ENCODE measurements around the gene RNU6-9. TPM values are rescaled to one million over a fixed set of nuclear protein-coding genes. Genes with fewer than 3 reads are reported as not detected.

RNU6-9 gene
- total and polyA plus RNA-seq, 8 donors: not detected

DNA sequence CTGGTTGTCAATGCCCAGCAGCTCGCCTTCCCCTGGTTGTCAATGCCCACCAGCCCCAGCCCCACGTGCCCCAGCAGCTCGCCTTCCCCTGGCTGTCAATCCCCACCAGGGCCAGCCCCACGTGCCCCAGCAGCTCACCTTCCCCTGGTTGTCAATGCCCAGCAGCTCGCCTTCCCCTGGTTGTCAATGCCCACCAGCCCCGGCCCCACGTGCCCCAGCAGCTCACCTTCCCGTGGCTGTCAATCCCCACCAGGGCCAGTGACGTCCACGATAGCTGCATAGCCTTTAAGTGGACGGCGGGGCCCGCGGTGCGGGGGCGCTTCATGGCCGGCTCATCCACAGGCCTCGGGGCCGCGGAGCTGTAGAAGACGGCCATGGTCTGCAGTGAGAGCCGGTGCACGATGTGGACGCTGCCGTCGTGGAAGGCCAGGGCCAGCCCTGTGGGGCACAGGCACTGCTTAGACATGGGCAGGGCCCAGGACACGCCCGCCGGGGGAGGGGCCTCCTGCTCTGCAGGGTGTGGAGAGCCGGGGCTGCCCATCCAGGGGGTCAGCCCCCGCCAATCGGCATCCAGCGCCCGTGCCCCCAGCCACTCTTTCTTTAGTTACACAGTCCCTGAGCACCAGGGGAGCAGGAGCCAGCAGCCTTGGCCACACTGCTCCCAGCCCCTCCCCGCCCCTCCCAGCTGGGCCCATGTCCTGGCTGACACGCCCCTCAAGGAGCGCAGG is 13.4 kb upstream of the RNU6-9 start:
- Histone ChIP-seq H3K4me3 (no peak overlapping the region), H3K4me1 (no peaks in the 10 kb centered on the region), H3K36me3 (peaks cover 0 to 46% (median 12%) of the 10 kb centered on the region in 3 donors), H3K27ac (no peak overlapping the region), H3K9me3 (no peaks in the 10 kb centered on the region), H3K27me3 (no peaks in the 10 kb centered on the region)
- no peak for FAIRE-seq
- intact Hi-C loops (cut with DNase I): no loop called here
- peak in 1 of 6 donors; percentile 86 for DNase-seq
- TF ChIP-seq, protein P1, sequence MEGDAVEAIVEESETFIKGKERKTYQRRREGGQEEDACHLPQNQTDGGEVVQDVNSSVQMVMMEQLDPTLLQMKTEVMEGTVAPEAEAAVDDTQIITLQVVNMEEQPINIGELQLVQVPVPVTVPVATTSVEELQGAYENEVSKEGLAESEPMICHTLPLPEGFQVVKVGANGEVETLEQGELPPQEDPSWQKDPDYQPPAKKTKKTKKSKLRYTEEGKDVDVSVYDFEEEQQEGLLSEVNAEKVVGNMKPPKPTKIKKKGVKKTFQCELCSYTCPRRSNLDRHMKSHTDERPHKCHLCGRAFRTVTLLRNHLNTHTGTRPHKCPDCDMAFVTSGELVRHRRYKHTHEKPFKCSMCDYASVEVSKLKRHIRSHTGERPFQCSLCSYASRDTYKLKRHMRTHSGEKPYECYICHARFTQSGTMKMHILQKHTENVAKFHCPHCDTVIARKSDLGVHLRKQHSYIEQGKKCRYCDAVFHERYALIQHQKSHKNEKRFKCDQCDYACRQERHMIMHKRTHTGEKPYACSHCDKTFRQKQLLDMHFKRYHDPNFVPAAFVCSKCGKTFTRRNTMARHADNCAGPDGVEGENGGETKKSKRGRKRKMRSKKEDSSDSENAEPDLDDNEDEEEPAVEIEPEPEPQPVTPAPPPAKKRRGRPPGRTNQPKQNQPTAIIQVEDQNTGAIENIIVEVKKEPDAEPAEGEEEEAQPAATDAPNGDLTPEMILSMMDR (IDR thresholded peaks at IDR 0.05): no peak
- no peak for ATAC-seq
- 87 to 90% methylated on average over 34 to 37 of the region's 37 CpGs for WGBS, 2 donors

DNA sequence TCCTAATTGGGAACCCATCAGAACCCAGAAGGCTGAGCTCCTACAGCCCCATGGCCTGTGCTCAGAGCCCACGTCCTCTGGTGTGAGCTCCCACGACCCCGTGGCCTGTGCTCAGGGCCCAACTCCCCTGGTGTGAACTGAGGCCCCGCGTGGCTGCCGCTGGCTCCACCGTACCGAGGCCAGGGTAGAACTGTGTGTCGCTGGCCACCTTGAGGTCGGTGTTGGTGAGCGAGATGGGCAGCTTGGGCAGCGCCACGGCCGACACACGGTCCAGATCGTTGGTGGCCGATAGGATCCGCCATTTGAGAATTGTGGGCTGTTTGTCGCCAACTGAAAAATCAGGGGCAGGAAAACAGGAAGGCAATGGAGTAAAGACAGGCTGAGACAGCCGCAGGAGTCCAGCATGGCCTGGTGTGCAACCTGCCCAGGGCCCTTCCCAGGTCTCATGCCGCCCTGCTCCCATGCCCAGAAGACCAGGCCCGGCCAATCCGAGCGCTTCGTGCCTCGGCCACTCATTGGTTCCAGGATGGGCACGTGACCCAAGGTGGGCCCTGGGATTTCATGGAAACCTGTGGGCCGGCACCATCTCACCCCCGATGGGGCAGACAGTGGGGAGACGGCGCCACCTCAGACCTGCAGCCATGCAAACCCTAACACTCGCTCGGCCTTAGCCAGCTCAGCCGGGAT is 11.8 kb upstream of the RNU6-9 start:
- no peak for ATAC-seq
- Histone ChIP-seq H3K4me1 (no peaks in the 10 kb centered on the region), H3K36me3 (peaks cover 0 to 53% (median 12%) of the 10 kb centered on the region in 3 donors), H3K27ac (no peak overlapping the region), H3K9me3 (no peaks in the 10 kb centered on the region), H3K4me3 (no peak overlapping the region), H3K27me3 (no peaks in the 10 kb centered on the region)
- TF ChIP-seq, protein P1 (IDR thresholded peaks at IDR 0.05): no peak
- DNase-seq: peak in 1 of 6 donors; percentile 54
- FAIRE-seq: no peak
- WGBS, 2 donors: 98% methylated on average over 34 of the region's 34 CpGs
- intact Hi-C loops (cut with DNase I): no loop called here

DNA sequence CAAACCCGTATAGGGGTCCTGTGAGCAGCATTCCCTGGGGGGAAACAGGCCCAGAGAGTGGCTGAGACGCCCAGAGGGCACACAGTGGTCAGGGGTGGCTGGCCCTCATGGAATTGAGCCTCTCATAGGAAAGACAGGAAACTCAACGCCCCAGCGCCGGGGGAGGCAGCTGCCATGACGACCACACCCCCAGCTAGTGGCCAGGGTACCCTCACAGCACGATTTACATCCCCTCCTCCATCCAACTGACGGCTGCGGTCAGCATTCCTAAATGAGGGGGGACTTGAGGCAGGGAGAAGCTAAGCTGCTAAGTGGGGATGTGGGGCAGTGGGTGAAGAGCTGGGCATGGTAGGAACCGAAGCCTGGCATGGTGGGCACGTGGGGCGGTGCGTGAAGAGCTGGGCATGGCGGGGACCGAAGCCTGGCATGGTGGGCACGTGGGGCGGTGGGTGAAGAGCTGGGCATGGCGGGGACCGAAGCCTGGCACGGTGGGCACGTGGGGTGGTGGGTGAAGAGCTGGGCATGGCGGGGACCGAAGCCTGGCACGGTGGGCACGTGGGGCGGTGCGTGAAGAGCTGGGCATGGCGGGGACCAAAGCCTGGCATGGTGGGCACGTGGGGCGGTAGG is 10.3 kb upstream of the RNU6-9 start:
- DNase-seq: peak in 1 of 6 donors; percentile 58
- H3K9me3 ChIP-seq: no peaks in the 10 kb centered on the region
- no peaks in the 10 kb centered on the region for H3K4me1 ChIP-seq
- no peak overlapping the region for H3K27ac ChIP-seq
- peaks cover 0 to 51% (median 12%) of the 10 kb centered on the region in 3 donors for H3K36me3 ChIP-seq
- TF ChIP-seq, protein P1 (IDR thresholded peaks at IDR 0.05): no peak
- H3K4me3 ChIP-seq: no peak overlapping the region
- no peaks in the 10 kb centered on the region for H3K27me3 ChIP-seq
- no peak for ATAC-seq
- 95 to 96% methylated on average over 22 to 24 of the region's 30 CpGs for WGBS, 2 donors
- FAIRE-seq: no peak
- intact Hi-C loops (cut with DNase I): no loop called here

DNA sequence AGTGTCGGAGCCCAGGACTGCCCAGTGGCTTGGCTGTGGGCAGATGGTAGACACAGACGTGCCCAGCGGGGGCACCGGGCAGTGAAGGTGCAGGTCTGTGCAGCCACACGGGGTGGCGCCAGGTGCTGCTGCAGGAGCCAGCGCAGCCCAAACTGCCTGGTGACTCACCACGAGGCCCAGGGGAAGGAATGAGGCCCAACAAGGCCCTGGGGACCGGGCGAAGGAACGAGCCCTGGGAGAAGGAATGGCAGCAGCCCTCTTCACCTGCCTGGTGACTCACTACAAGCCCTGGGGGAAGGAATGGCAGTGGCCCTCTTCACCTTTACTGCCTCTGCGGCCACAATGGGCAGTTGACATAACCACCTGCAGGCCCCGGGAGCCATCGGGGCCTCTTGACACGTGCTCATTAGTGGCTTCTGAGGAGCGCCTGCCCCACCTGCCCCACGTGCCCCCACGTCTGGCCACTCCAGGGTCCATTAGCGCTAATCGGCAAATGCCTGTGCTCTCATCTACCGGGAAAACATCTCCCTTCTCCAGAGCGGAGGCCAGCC is 9.5 kb upstream of the RNU6-9 start:
- peaks cover 0 to 56% (median 12%) of the 10 kb centered on the region in 3 donors for H3K36me3 ChIP-seq

More for the DNA sequence above, 9.5 kb upstream of the RNU6-9 start:
- DNase-seq (peak in 2 of 6 donors; percentile 59 to 63), FAIRE-seq (no peak), ATAC-seq (peak; percentile 17 to 38 (median 27))
- 94 to 96% methylated on average over 22 of the region's 22 CpGs for WGBS, 2 donors
- H3K4me1 ChIP-seq: no peaks in the 10 kb centered on the region
- intact Hi-C loops (cut with DNase I): no loop called here
- H3K4me3 ChIP-seq: no peak overlapping the region
- H3K27me3 ChIP-seq: no peaks in the 10 kb centered on the region
- TF ChIP-seq, protein P1 (IDR thresholded peaks at IDR 0.05): no peak
- no peaks in the 10 kb centered on the region for H3K9me3 ChIP-seq
- H3K27ac ChIP-seq: no peak overlapping the region

All from pancreas (tissue), 10 donors.